ENCODE measurements around the gene MVB12B.

The MVB12B gene

GRCh38 chr9:126390923-126391322, 64.3 kb downstream of the MVB12B start:
- H3K79me2 ChIP-seq (ENCODE audit: low read length), result no peaks in the 10 kb centered on the region
- no peak overlapping the region for H3K4me3 ChIP-seq (ENCODE audit: low read length)
- TF ChIP-seq EZH2phosphoT487 (IDR thresholded peaks at IDR 0.05; ENCODE audit: low read depth), result no peak
- TF ChIP-seq CTCF (IDR thresholded peaks at IDR 0.05; ENCODE audit: low read depth, low read length), result no peak
- no peaks in the 10 kb centered on the region for H3K36me3 ChIP-seq (replicated peaks; ENCODE audit: low read depth, low read length)
- no peaks in the 10 kb centered on the region for H4K20me1 ChIP-seq (ENCODE audit: insufficient read depth, low read length)
- peaks cover 40% of the 10 kb centered on the region for H3K27me3 ChIP-seq (ENCODE audit: low read depth, low read length)
- H3K4me1 ChIP-seq (ENCODE audit: low read length), result peaks cover 25% of the 10 kb centered on the region
- no peak overlapping the region for H3K4me2 ChIP-seq (ENCODE audit: low read length)
- H3K27ac ChIP-seq (ENCODE audit: low read length), result no peak overlapping the region
- no peak overlapping the region for H2AFZ ChIP-seq (ENCODE audit: low read depth, low read length)
- H3K9ac ChIP-seq (ENCODE audit: low read length), result no peak overlapping the region
- no peaks in the 10 kb centered on the region for H3K9me3 ChIP-seq (ENCODE audit: insufficient read depth, low read length)

- Histone ChIP-seq H3K4me1 (ENCODE audit: low read length) (peaks cover 35% of the 10 kb centered on the region), H3K27me3 (ENCODE audit: low read depth, low read length) (peaks cover 40% of the 10 kb centered on the region), H3K27ac (ENCODE audit: low read length) (no peak overlapping the region), H4K20me1 (ENCODE audit: insufficient read depth, low read length) (no peaks in the 10 kb centered on the region), H3K36me3 (replicated peaks; ENCODE audit: low read depth, low read length) (no peaks in the 10 kb centered on the region), H2AFZ (ENCODE audit: low read depth, low read length) (no peak overlapping the region), H3K9me3 (ENCODE audit: insufficient read depth, low read length) (no peaks in the 10 kb centered on the region), H3K4me2 (ENCODE audit: low read length) (no peak overlapping the region), H3K79me2 (ENCODE audit: low read length) (no peaks in the 10 kb centered on the region), H3K9ac (ENCODE audit: low read length) (no peak overlapping the region), H3K4me3 (ENCODE audit: low read length) (no peak overlapping the region)
- no peak for TF ChIP-seq EZH2phosphoT487 (IDR thresholded peaks at IDR 0.05; ENCODE audit: low read depth)
Measured at GRCh38 chr9:126391713-126392661, 65.4 kb downstream of the MVB12B start.

GRCh38 chr9:126392662-126393371, 66.2 kb downstream of the MVB12B start:
- H3K79me2 ChIP-seq (ENCODE audit: low read length), result no peaks in the 10 kb centered on the region
- no peaks in the 10 kb centered on the region for H3K36me3 ChIP-seq (replicated peaks; ENCODE audit: low read depth, low read length)
- peaks cover 44% of the 10 kb centered on the region for H3K4me1 ChIP-seq (ENCODE audit: low read length)
- TF ChIP-seq EZH2phosphoT487 (IDR thresholded peaks at IDR 0.05; ENCODE audit: low read depth), result no peak
- TF ChIP-seq CTCF (IDR thresholded peaks at IDR 0.05; ENCODE audit: low read depth, low read length), result no peak
- no peak overlapping the region for H3K27ac ChIP-seq (ENCODE audit: low read length)
- H3K9ac ChIP-seq (ENCODE audit: low read length), result no peak overlapping the region
- H4K20me1 ChIP-seq (ENCODE audit: insufficient read depth, low read length), result peaks cover 4% of the 10 kb centered on the region; the same call in 1 of the 2 replicates
- no peak overlapping the region for H2AFZ ChIP-seq (ENCODE audit: low read depth, low read length)
- H3K9me3 ChIP-seq (ENCODE audit: insufficient read depth, low read length), result no peaks in the 10 kb centered on the region
- H3K4me2 ChIP-seq (ENCODE audit: low read length), result no peak overlapping the region
- peaks cover 33% of the 10 kb centered on the region for H3K27me3 ChIP-seq (ENCODE audit: low read depth, low read length)
- H3K4me3 ChIP-seq (ENCODE audit: low read length), result no peak overlapping the region

- Histone ChIP-seq H3K27me3 (ENCODE audit: low read depth, low read length) (peaks cover 32% of the 10 kb centered on the region), H4K20me1 (ENCODE audit: insufficient read depth, low read length) (peaks cover 4% of the 10 kb centered on the region; the same call in 1 of the 2 replicates), H3K9me3 (ENCODE audit: insufficient read depth, low read length) (no peaks in the 10 kb centered on the region), H3K4me2 (ENCODE audit: low read length) (no peak overlapping the region), H2AFZ (ENCODE audit: low read depth, low read length) (no peak overlapping the region), H3K36me3 (replicated peaks; ENCODE audit: low read depth, low read length) (no peaks in the 10 kb centered on the region), H3K9ac (ENCODE audit: low read length) (no peak overlapping the region), H3K4me3 (ENCODE audit: low read length) (no peak overlapping the region), H3K79me2 (ENCODE audit: low read length) (no peaks in the 10 kb centered on the region), H3K4me1 (ENCODE audit: low read length) (peaks cover 50% of the 10 kb centered on the region), H3K27ac (ENCODE audit: low read length) (no peak overlapping the region)
- TF ChIP-seq EZH2phosphoT487 (IDR thresholded peaks at IDR 0.05; ENCODE audit: low read depth) (no peak), CTCF (IDR thresholded peaks at IDR 0.05; ENCODE audit: low read depth, low read length) (no peak)
Measured at GRCh38 chr9:126393876-126394275, 67.2 kb downstream of the MVB12B start.

Measured in OCI-LY3 (cell line).